Measurements from ENCODE around the gene CCDC12.
"Not testable (repeated sequence)": the region's sequence is repeated elsewhere in the genome, so short reads cannot be mapped to it uniquely, and the experiment has no call there.

CCDC12 gene

GRCh38 chr3:46918634-46919033 is 57.9 kb downstream of the CCDC12 start:
- DNase-seq: no peak

GRCh38 chr3:46918202-46918601 is 58.3 kb downstream of the CCDC12 start:
- DNase-seq: no peak

GRCh38 chr3:46917257-46917656 is 59.3 kb downstream of the CCDC12 start:
- no peak for DNase-seq

GRCh38 chr3:46916799-46917198 is 59.7 kb downstream of the CCDC12 start:
- DNase-seq: no peak

GRCh38 chr3:46916278-46916677 is 60.3 kb downstream of the CCDC12 start:
- no peak for DNase-seq

- no peak for DNase-seq
Observed at GRCh38 chr3:46915297-46915822, 61.2 kb downstream of the CCDC12 start.

GRCh38 chr3:46914849-46915248 is 61.7 kb downstream of the CCDC12 start:
- no peak for DNase-seq

GRCh38 chr3:46913644-46914043 is 62.9 kb downstream of the CCDC12 start:
- no peak for DNase-seq

- DNase-seq: no peak
Observed at GRCh38 chr3:46912986-46913385, 63.6 kb downstream of the CCDC12 start.

GRCh38 chr3:46910914-46911313 is 65.6 kb downstream of the CCDC12 start:
- DNase-seq: not testable (repeated sequence)

- no peak for DNase-seq
Observed at GRCh38 chr3:46910166-46910760, 66.3 kb downstream of the CCDC12 start.

- DNase-seq: peak; percentile 79
Observed at GRCh38 chr3:46909535-46910161, 66.9 kb downstream of the CCDC12 start.

- no peak for DNase-seq
Observed at GRCh38 chr3:46908986-46909534, 67.5 kb downstream of the CCDC12 start.

GRCh38 chr3:46908294-46908985 is 68.1 kb downstream of the CCDC12 start:
- DNase-seq: no peak

- no peak for DNase-seq
Observed at GRCh38 chr3:46907960-46908293, 68.6 kb downstream of the CCDC12 start.

- no peak for DNase-seq
Observed at GRCh38 chr3:46907271-46907670, 69.3 kb downstream of the CCDC12 start.

GRCh38 chr3:46906471-46907058 is 70.0 kb downstream of the CCDC12 start:
- no peak for DNase-seq

GRCh38 chr3:46905661-46906451 is 70.7 kb downstream of the CCDC12 start:
- DNase-seq: no peak

GRCh38 chr3:46905213-46905560 is 71.4 kb downstream of the CCDC12 start:
- no peak for DNase-seq

GRCh38 chr3:46904303-46905212 is 72.0 kb downstream of the CCDC12 start:
- no peak for DNase-seq
